Right cardiac atrium (tissue), 5 donors: ENCODE measurements around the gene EFCAB14. TPM values are rescaled to one million over a fixed set of nuclear protein-coding genes. Genes with fewer than 3 reads are reported as not detected.
"Not testable (repeated sequence)": the region's sequence is repeated elsewhere in the genome, so short reads cannot be mapped to it uniquely, and the experiment has no call there.

Experiments
- ATAC-seq, 2 donors: fragments of 200-7000 bp; cut with Tn5 transposase; one replicate each; pipeline versions ENCODE4 v1.8.0 to v1.9.1; 2020; ENCODE audit warnings: moderate library complexity in 2 of 2, mild to moderate bottlenecking in 1 of 2
- DNase-seq, 3 donors: peaks; one replicate each; pipeline ENCODE4 v3.0.0-alpha.2; 2020
- H3K27ac ChIP-seq: one replicate; pipeline ENCODE4 v1.5.1; 2013; ENCODE audit warnings: mild to moderate bottlenecking, low read length, control low read depth, moderate library complexity
- H3K27me3 ChIP-seq: one replicate; pipeline ENCODE4 v1.6.1; 2013; ENCODE audit not compliant: control insufficient read depth, insufficient read depth
- H3K4me1 ChIP-seq: one replicate; pipeline ENCODE4 v1.6.1; 2013; ENCODE audit warnings: low read length; ENCODE audit not compliant: control insufficient read depth, insufficient read depth
- H3K4me3 ChIP-seq: one replicate; pipeline ENCODE4 v1.5.1; 2013; ENCODE audit warnings: low read length, control low read depth
- H3K9me3 ChIP-seq: one replicate; pipeline ENCODE4 v1.6.1; 2013; ENCODE audit warnings: low read length; ENCODE audit not compliant: control insufficient read depth
- WGBS: extraction: QIAGEN DNeasy Blood & Tissue Kit; methylation state at CpG from one replicate; pipeline ENCODE4 v1.1.7; 2013; 5-methylcytosine and 5-hydroxymethylcytosine counted together
- intact Hi-C, 4 donors: fragments of 100-400 bp; cut with DNase I; formaldehyde crosslinking; loops; one replicate each; pipeline versions ENCODE4 v1.11.0 to v1.14.0; 2022 to 2023
- long read RNA-seq, 4 donors: library from polyadenylated mRNA; unstranded; transcript quantifications; one replicate each; pipeline ENCODE4 v2.0.0, GENCODE V29; 2020 to 2021
- polyA plus RNA-seq: library from polyadenylated mRNA; stranded (reverse); fragments of 200-250 nt; gene quantifications from one replicate; pipeline ENCODE4 v1.2.3, GENCODE V29; 2013
- total RNA-seq, 4 donors: library from RNA; stranded (reverse); fragmentation: NEBNext Ultra II Directional; extraction: Animal tissue kit (Norgen Biotek cat#: 25700); gene quantifications; one replicate each; pipeline ENCODE4 v1.2.1, GENCODE V29; 2021
- donor health status: healthy with polysubstance abuse.
- donor health status: DM: no; HTN: yes; CAD: no.
- donor health status: DM: no; HTN: no; CAD: no.
- donor health status: DM: no; HTN: yes; CAD: no; lungs with severe emphysema.
- donor health status: DM: yes; HTN: yes; CAD: no.

EFCAB14 gene
- 10 to 100 TPM; 67.9 to 78.3 (median 75.5) TPM for total RNA-seq
- 21.3 TPM for polyA plus RNA-seq
- long read RNA-seq, donor 1, full-length matches to known transcripts: 73 of 100 reads
- long read RNA-seq, donor 1, partial matches to known transcripts: 12 of 100 reads
- long read RNA-seq, donor 1, other reads (novel, unspliced or antisense): 15 of 100 reads
- long read RNA-seq, donor 2, full-length matches to known transcripts: 16 of 24 reads
- long read RNA-seq, donor 2, partial matches to known transcripts: 6 of 24 reads
- long read RNA-seq, donor 2, other reads (novel, unspliced or antisense): 2 of 24 reads
- long read RNA-seq, donor 3, full-length matches to known transcripts: 240 of 367 reads
- long read RNA-seq, donor 3, partial matches to known transcripts: 73 of 367 reads
- long read RNA-seq, donor 3, other reads (novel, unspliced or antisense): 54 of 367 reads
- long read RNA-seq, donor 4, full-length matches to known transcripts: 33 of 43 reads
- long read RNA-seq, donor 4, partial matches to known transcripts: 2 of 43 reads
- long read RNA-seq, donor 4, other reads (novel, unspliced or antisense): 8 of 43 reads

GRCh38 chr1:46718727-46719622, at the start of gene EFCAB14:
EFCAB14 (minus strand) TSS chr1:46719114; CDS start chr1:46718087, 1,027 bp downstream.
- Histone ChIP-seq H3K27me3 (no peaks in the 10 kb centered on the region), H3K9me3 (no peaks in the 10 kb centered on the region), H3K4me1 (peaks cover 8% of the 10 kb centered on the region), H3K27ac (peak within 1 kb of the TSS; percentile 98), H3K4me3 (peak within 1 kb of the TSS; percentile 98)
- under 1% methylated on average over 85 of the region's 85 CpGs for WGBS
- DNase-seq (peak; percentile 94 to 99 (median 98)), ATAC-seq (peak; percentile 99)
- intact Hi-C loops: loop anchor here in 1 of 4 donors (10.0 kb wide), 1 partner anchor 164 kb away; the partner anchor contains the start of gene KNCN

- intact Hi-C loops: no loop called here
- peaks cover 14% of the 10 kb centered on the region for H3K9me3 ChIP-seq
- no peak for DNase-seq
- H3K27ac ChIP-seq: no peak overlapping the region
- WGBS: 85% methylated on average over 5 of the region's 5 CpGs
- H3K27me3 ChIP-seq: no peaks in the 10 kb centered on the region
- H3K4me3 ChIP-seq: no peak overlapping the region
- no peaks in the 10 kb centered on the region for H3K4me1 ChIP-seq
- ATAC-seq: no peak
These were observed 49.5 kb upstream of the EFCAB14 start for GRCh38 chr1:46768445-46768844.

- no peak overlapping the region for H3K4me3 ChIP-seq
- intact Hi-C loops: no loop called here
- H3K27ac ChIP-seq: no peak overlapping the region
- WGBS: 45% methylated on average over 4 of the region's 4 CpGs
- H3K4me1 ChIP-seq: no peaks in the 10 kb centered on the region
- no peak for DNase-seq
- H3K27me3 ChIP-seq: no peaks in the 10 kb centered on the region
- peak; percentile 64 to 75 for ATAC-seq
- peaks cover 14% of the 10 kb centered on the region for H3K9me3 ChIP-seq
These were observed 48.9 kb upstream of the EFCAB14 start for GRCh38 chr1:46767649-46768282.

- WGBS: 79% methylated on average over 2 of the region's 2 CpGs
These were observed 45.5 kb upstream of the EFCAB14 start for GRCh38 chr1:46764402-46764801.

GRCh38 chr1:46761740-46762139, 42.8 kb upstream of the EFCAB14 start:
- H3K27ac ChIP-seq: no peak overlapping the region
- no peaks in the 10 kb centered on the region for H3K9me3 ChIP-seq
- DNase-seq (no peak), ATAC-seq (no peak)
- no peak overlapping the region for H3K4me3 ChIP-seq
- H3K4me1 ChIP-seq: no peaks in the 10 kb centered on the region
- H3K27me3 ChIP-seq: no peaks in the 10 kb centered on the region
- intact Hi-C loops: no loop called here

More at GRCh38 chr1:46764402-46764801, 45.5 kb upstream of the EFCAB14 start:
- no peaks in the 10 kb centered on the region for H3K27me3 ChIP-seq
- intact Hi-C loops: no loop called here
- no peak for ATAC-seq
- H3K4me3 ChIP-seq: no peak overlapping the region
- peaks cover 2% of the 10 kb centered on the region for H3K9me3 ChIP-seq
- no peak overlapping the region for H3K27ac ChIP-seq
- H3K4me1 ChIP-seq: no peaks in the 10 kb centered on the region
- DNase-seq: no peak

GRCh38 chr1:46760558-46761166, 41.7 kb upstream of the EFCAB14 start:
- H3K27me3 ChIP-seq: no peaks in the 10 kb centered on the region

GRCh38 chr1:46757956-46758528, 39.1 kb upstream of the EFCAB14 start:
- no peak overlapping the region for H3K4me3 ChIP-seq
- H3K9me3 ChIP-seq: no peaks in the 10 kb centered on the region
- no peaks in the 10 kb centered on the region for H3K27me3 ChIP-seq
- no peaks in the 10 kb centered on the region for H3K4me1 ChIP-seq
- intact Hi-C loops: no loop called here
- no peak overlapping the region for H3K27ac ChIP-seq
- DNase-seq (no peak), ATAC-seq (no peak)

More at GRCh38 chr1:46760558-46761166, 41.7 kb upstream of the EFCAB14 start:
- DNase-seq (no peak), ATAC-seq (no peak)
- Histone ChIP-seq H3K27ac (no peak overlapping the region), H3K4me1 (no peaks in the 10 kb centered on the region), H3K9me3 (no peaks in the 10 kb centered on the region), H3K4me3 (no peak overlapping the region)
- intact Hi-C loops: no loop called here
- 64% methylated on average over 2 of the region's 2 CpGs for WGBS

GRCh38 chr1:46757247-46757955, 38.5 kb upstream of the EFCAB14 start:
- no peaks in the 10 kb centered on the region for H3K4me1 ChIP-seq
- DNase-seq (no peak), ATAC-seq (no peak)
- no peak overlapping the region for H3K27ac ChIP-seq
- no peaks in the 10 kb centered on the region for H3K9me3 ChIP-seq
- H3K27me3 ChIP-seq: no peaks in the 10 kb centered on the region
- 49% methylated on average over 6 of the region's 6 CpGs for WGBS
- intact Hi-C loops: no loop called here
- H3K4me3 ChIP-seq: no peak overlapping the region

- Histone ChIP-seq H3K27ac (no peak overlapping the region), H3K4me1 (no peaks in the 10 kb centered on the region), H3K9me3 (no peaks in the 10 kb centered on the region), H3K4me3 (no peak overlapping the region), H3K27me3 (no peaks in the 10 kb centered on the region)
- intact Hi-C loops: no loop called here
- WGBS: 81% methylated on average over 4 of the region's 4 CpGs
- ATAC-seq (no peak), DNase-seq (no peak)
These were observed 36.2 kb upstream of the EFCAB14 start for GRCh38 chr1:46755121-46755520.

- H3K4me3 ChIP-seq, H3K27ac ChIP-seq, intact Hi-C loops, H3K27me3 ChIP-seq, H3K4me1 ChIP-seq, DNase-seq, ATAC-seq, H3K9me3 ChIP-seq: not testable (repeated sequence)
- WGBS: 59% methylated on average over 4 of the region's 4 CpGs
These were observed 35.8 kb upstream of the EFCAB14 start for GRCh38 chr1:46754707-46755106.
